ENCODE data around the gene ANKS1B.
"Not testable (repeated sequence)": the region's sequence is repeated elsewhere in the genome, so short reads cannot be mapped to it uniquely, and the experiment has no call there.

ANKS1B gene

GRCh38 chr12:99034201-99034600 lies 950.5 kb downstream of the ANKS1B start:
- DNase-seq: not testable (repeated sequence)

GRCh38 chr12:99029511-99030271 lies 955.0 kb downstream of the ANKS1B start:
- DNase-seq: no peak

GRCh38 chr12:99027461-99027860 lies 957.3 kb downstream of the ANKS1B start:
- DNase-seq: no peak

- no peak for DNase-seq
Measured at GRCh38 chr12:99027055-99027393, 957.7 kb downstream of the ANKS1B start.

GRCh38 chr12:99026332-99027054 lies 958.2 kb downstream of the ANKS1B start:
- DNase-seq: no peak

- DNase-seq: no peak
Measured at GRCh38 chr12:99024870-99025269, 959.9 kb downstream of the ANKS1B start.

- no peak for DNase-seq
Measured at GRCh38 chr12:99024191-99024590, 960.5 kb downstream of the ANKS1B start.

- DNase-seq: no peak
Measured at GRCh38 chr12:99020871-99021270, 963.9 kb downstream of the ANKS1B start.

GRCh38 chr12:99019798-99020197 lies 964.9 kb downstream of the ANKS1B start:
- no peak for DNase-seq

- no peak for DNase-seq
Measured at GRCh38 chr12:99017971-99018370, 966.8 kb downstream of the ANKS1B start.

GRCh38 chr12:99009654-99010296 lies 975.0 kb downstream of the ANKS1B start:
- DNase-seq: no peak

GRCh38 chr12:99005601-99006000 lies 979.1 kb downstream of the ANKS1B start:
- no peak for DNase-seq

- no peak for DNase-seq
Measured at GRCh38 chr12:99004799-99005466, 979.8 kb downstream of the ANKS1B start.

GRCh38 chr12:99002731-99003130 lies 982.0 kb downstream of the ANKS1B start:
- no peak for DNase-seq

GRCh38 chr12:99002156-99002555 lies 982.6 kb downstream of the ANKS1B start:
- DNase-seq: no peak

- no peak for DNase-seq
Measured at GRCh38 chr12:98999559-98999958, 985.2 kb downstream of the ANKS1B start.

GRCh38 chr12:98998697-98999299 lies 985.9 kb downstream of the ANKS1B start:
- no peak for DNase-seq

GRCh38 chr12:98997899-98998298 lies 986.8 kb downstream of the ANKS1B start:
- DNase-seq: no peak

- DNase-seq: no peak
Measured at GRCh38 chr12:98990648-98991047, 994.1 kb downstream of the ANKS1B start.

GRCh38 chr12:98985156-98985555 lies 999.6 kb downstream of the ANKS1B start:
- no peak for DNase-seq

GRCh38 chr12:98983647-98984046 lies 1001.1 kb downstream of the ANKS1B start:
- DNase-seq: no peak

- DNase-seq: no peak
Measured at GRCh38 chr12:98980508-98980907, 1004.2 kb downstream of the ANKS1B start.

- no peak for DNase-seq
Measured at GRCh38 chr12:98977186-98977585, 1007.5 kb downstream of the ANKS1B start.

Data from SIG-M5 (cell line).